Vagina (tissue), 2 donors: ENCODE data around the gene SGSM1. TPM values are rescaled to one million over a fixed set of nuclear protein-coding genes. Genes with fewer than 3 reads are reported as not detected.

ENCODE experiments used
- DNase-seq, 2 donors: peaks; one replicate each; pipeline ENCODE4 v3.0.0-alpha.2; 2017; ENCODE audit errors: extremely low spot score in 2 of 2
- H3K27ac ChIP-seq: fragments of 200-600 bp; sonication (generic); one replicate; pipeline ENCODE4 v1.5.1; 2019
- H3K27me3 ChIP-seq: fragments of 200-600 bp; sonication (generic); one replicate; pipeline ENCODE4 v1.5.1; 2019
- H3K36me3 ChIP-seq, 2 donors: fragments of 200-600 bp; sonication (generic); one replicate each; pipeline ENCODE4 v1.5.1; 2017 to 2019
- H3K4me1 ChIP-seq: fragments of 200-600 bp; sonication (generic); one replicate; pipeline ENCODE4 v1.5.1; 2019
- H3K4me3 ChIP-seq, 2 donors: fragments of 200-600 bp; sonication (generic); 1 replicate in 1 of 2; 2 replicates in 1 of 2; pipeline ENCODE4 v1.5.1; 2016 to 2019
- H3K9me3 ChIP-seq: fragments of 200-600 bp; sonication (generic); one replicate; pipeline ENCODE4 v1.5.1; 2019
- CTCF ChIP-seq, 3 experiments: fragments of 450-650 bp in 2 of 3; fragments of 200-600 bp in 1 of 3; sonication (generic) in 1 of 3; IDR thresholded peaks; one replicate each; pipeline ENCODE4 v1.5.1; 2017 to 2019; ENCODE audit warnings: antibody characterized with exemption in 3 of 3, mild to moderate bottlenecking in 2 of 3, moderate library complexity in 2 of 3
- POLR2A ChIP-seq, 2 donors: fragments of 450-650 bp; IDR thresholded peaks; one replicate each; pipeline ENCODE4 v1.6.1; 2017; ENCODE audit warnings: antibody characterized with exemption in 2 of 2, mild to moderate bottlenecking in 2 of 2, moderate library complexity in 2 of 2
- POLR2AphosphoS5 ChIP-seq, 2 donors: sonication (generic); formaldehyde crosslinking; IDR thresholded peaks; one replicate each; pipeline ENCODE4 v1.9.0; 2017; ENCODE audit warnings: antibody characterized with exemption in 2 of 2, mild to moderate bottlenecking in 2 of 2, low read depth in 1 of 2; ENCODE audit not compliant: insufficient read depth in 1 of 2
- intact Hi-C: fragments of 100-400 bp; cut with DNase I; formaldehyde crosslinking; loops from one replicate; pipeline ENCODE4 v1.15.1; 2023
- total RNA-seq: library from RNA; depleted of rRNA; stranded (reverse); fragments of >200 nt; gene quantifications from one replicate; pipeline ENCODE4 v1.2.3, GENCODE V29; 2016

The SGSM1 gene
- total RNA-seq, 1 donor from 2014 or later, result 2.9 TPM

GRCh38 chr22:24810043-24810749, 4.2 kb downstream of the SGSM1 start:
- Histone ChIP-seq H3K36me3 (no peaks in the 10 kb centered on the region), H3K27me3 (no peaks in the 10 kb centered on the region), H3K4me3 (no peak overlapping the region), H3K27ac (peak overlapping the region; percentile 17), H3K9me3 (no peaks in the 10 kb centered on the region), H3K4me1 (peaks cover 37% of the 10 kb centered on the region)
- DNase-seq, result no peak
- intact Hi-C loops, result no loop called here
- TF ChIP-seq CTCF (IDR thresholded peaks at IDR 0.05) (no peak), POLR2A (IDR thresholded peaks at IDR 0.05) (no peak), POLR2AphosphoS5 (IDR thresholded peaks at IDR 0.05; ENCODE audit: insufficient read depth in 1 of 2, low read depth in 1 of 2) (no peak)

- no peak for DNase-seq
- H3K4me3 ChIP-seq, result no peak overlapping the region
- peaks cover 26% of the 10 kb centered on the region for H3K4me1 ChIP-seq
- H3K36me3 ChIP-seq, result no peaks in the 10 kb centered on the region
- no peak for TF ChIP-seq POLR2A (IDR thresholded peaks at IDR 0.05)
- TF ChIP-seq POLR2AphosphoS5 (IDR thresholded peaks at IDR 0.05; ENCODE audit: insufficient read depth in 1 of 2, low read depth in 1 of 2), result no peak
- TF ChIP-seq CTCF (IDR thresholded peaks at IDR 0.05), result no peak
- intact Hi-C loops, result no loop called here
- no peak overlapping the region for H3K27ac ChIP-seq
- no peaks in the 10 kb centered on the region for H3K27me3 ChIP-seq
- H3K9me3 ChIP-seq, result no peaks in the 10 kb centered on the region
Observed at GRCh38 chr22:24812950-24813775, 7.2 kb downstream of the SGSM1 start.

GRCh38 chr22:24813861-24814770, 8.1 kb downstream of the SGSM1 start:
- DNase-seq, result no peak
- Histone ChIP-seq H3K9me3 (no peaks in the 10 kb centered on the region), H3K27me3 (no peaks in the 10 kb centered on the region), H3K27ac (no peak overlapping the region), H3K36me3 (no peaks in the 10 kb centered on the region), H3K4me1 (peaks cover 16% of the 10 kb centered on the region), H3K4me3 (no peak overlapping the region)
- intact Hi-C loops, result no loop called here
- TF ChIP-seq POLR2A (IDR thresholded peaks at IDR 0.05) (no peak), CTCF (IDR thresholded peaks at IDR 0.05) (no peak), POLR2AphosphoS5 (IDR thresholded peaks at IDR 0.05; ENCODE audit: insufficient read depth in 1 of 2, low read depth in 1 of 2) (no peak)

GRCh38 chr22:24816806-24817205, 10.8 kb downstream of the SGSM1 start:
- no peak for TF ChIP-seq CTCF (IDR thresholded peaks at IDR 0.05)
- no peak for TF ChIP-seq POLR2A (IDR thresholded peaks at IDR 0.05)
- TF ChIP-seq POLR2AphosphoS5 (IDR thresholded peaks at IDR 0.05; ENCODE audit: insufficient read depth in 1 of 2, low read depth in 1 of 2), result no peak
- intact Hi-C loops, result no loop called here
- DNase-seq, result no peak
- Histone ChIP-seq H3K9me3 (no peaks in the 10 kb centered on the region), H3K27me3 (no peaks in the 10 kb centered on the region), H3K4me1 (no peaks in the 10 kb centered on the region), H3K36me3 (no peaks in the 10 kb centered on the region), H3K4me3 (no peak overlapping the region), H3K27ac (no peak overlapping the region)
